ENCODE data around the gene HOXA3. TPM values are rescaled to one million over a fixed set of nuclear protein-coding genes. Genes with fewer than 3 reads are reported as not detected.

The HOXA3 gene
- polyA plus RNA-seq, 1 of the 3 experiments (the other 2 are of a cell fraction), result 0.15 TPM

DNA sequence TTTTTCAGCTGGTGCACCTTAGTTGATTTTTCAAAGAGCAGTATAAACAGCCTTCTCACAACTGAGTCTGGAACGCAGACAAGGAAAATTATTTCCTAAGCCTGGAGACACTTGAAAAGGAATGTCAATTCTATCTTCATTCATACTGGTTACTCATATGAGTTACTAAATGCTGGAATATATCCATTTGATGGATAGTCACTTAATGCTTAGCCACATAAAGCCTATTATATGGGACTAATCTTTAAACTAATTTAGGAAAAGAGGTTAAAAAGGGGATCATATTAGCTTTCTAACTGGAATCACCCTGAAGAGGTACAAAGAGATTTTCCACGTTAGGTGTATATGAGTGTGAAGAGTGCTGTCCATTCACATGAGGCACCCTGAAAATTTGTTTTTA, 20.2 kb downstream of the HOXA3 start:
- TF ChIP-seq TCF12 (IDR thresholded peaks at IDR 0.05) (no peak), IRF3 (IDR thresholded peaks at IDR 0.05; ENCODE audit: low read depth, low read length) (no peak), MXI1 (IDR thresholded peaks at IDR 0.05; ENCODE audit: low read depth, low read length) (no peak), USF1 (IDR thresholded peaks at IDR 0.05; ENCODE audit: borderline replicate concordance, low read depth) (no peak), RAD21 (IDR thresholded peaks at IDR 0.05; ENCODE audit: low read length) (no peak), RCOR1 (IDR thresholded peaks at IDR 0.05; ENCODE audit: low read length) (no peak), NRF1 (IDR thresholded peaks at IDR 0.05; ENCODE audit: low read depth, low read length) (no peak), MEF2A (IDR thresholded peaks at IDR 0.05; ENCODE audit: borderline replicate concordance, low read depth) (no peak), TEAD4 (IDR thresholded peaks at IDR 0.05; ENCODE audit: borderline replicate concordance, insufficient read depth) (no peak), CTCF (IDR thresholded peaks at IDR 0.05) (no peak), SIN3A (IDR thresholded peaks at IDR 0.05; ENCODE audit: borderline replicate concordance, low read depth, low read length) (no peak), GATA2 (CRISPR knock-in tag; IDR thresholded peaks at IDR 0.05) (no peak), POLR2AphosphoS5 (IDR thresholded peaks at IDR 0.05; ENCODE audit: low read depth, low read length) (no peak), EZH2phosphoT487 (IDR thresholded peaks at IDR 0.05; ENCODE audit: borderline replicate concordance, low read depth) (no peak), FOXM1 (IDR thresholded peaks at IDR 0.05; ENCODE audit: low read depth) (no peak)
- TF ChIP-seq, protein P1, sequence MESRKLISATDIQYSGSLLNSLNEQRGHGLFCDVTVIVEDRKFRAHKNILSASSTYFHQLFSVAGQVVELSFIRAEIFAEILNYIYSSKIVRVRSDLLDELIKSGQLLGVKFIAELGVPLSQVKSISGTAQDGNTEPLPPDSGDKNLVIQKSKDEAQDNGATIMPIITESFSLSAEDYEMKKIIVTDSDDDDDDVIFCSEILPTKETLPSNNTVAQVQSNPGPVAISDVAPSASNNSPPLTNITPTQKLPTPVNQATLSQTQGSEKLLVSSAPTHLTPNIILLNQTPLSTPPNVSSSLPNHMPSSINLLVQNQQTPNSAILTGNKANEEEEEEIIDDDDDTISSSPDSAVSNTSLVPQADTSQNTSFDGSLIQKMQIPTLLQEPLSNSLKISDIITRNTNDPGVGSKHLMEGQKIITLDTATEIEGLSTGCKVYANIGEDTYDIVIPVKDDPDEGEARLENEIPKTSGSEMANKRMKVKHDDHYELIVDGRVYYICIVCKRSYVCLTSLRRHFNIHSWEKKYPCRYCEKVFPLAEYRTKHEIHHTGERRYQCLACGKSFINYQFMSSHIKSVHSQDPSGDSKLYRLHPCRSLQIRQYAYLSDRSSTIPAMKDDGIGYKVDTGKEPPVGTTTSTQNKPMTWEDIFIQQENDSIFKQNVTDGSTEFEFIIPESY (IDR thresholded peaks at IDR 0.05; ENCODE audit: borderline replicate concordance, low read depth), result no peak
- TF ChIP-seq, protein P2, sequence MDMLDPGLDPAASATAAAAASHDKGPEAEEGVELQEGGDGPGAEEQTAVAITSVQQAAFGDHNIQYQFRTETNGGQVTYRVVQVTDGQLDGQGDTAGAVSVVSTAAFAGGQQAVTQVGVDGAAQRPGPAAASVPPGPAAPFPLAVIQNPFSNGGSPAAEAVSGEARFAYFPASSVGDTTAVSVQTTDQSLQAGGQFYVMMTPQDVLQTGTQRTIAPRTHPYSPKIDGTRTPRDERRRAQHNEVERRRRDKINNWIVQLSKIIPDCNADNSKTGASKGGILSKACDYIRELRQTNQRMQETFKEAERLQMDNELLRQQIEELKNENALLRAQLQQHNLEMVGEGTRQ (IDR thresholded peaks at IDR 0.05; ENCODE audit: borderline replicate concordance, low read depth, low read length), result no peak
- Histone ChIP-seq H3K4me3 (ENCODE audit: low read depth in 2 of 2, low read length in 1 of 2) (no peak overlapping the region), H3K4me2 (no peak overlapping the region), H4K20me1 (ENCODE audit: insufficient read depth) (no peaks in the 10 kb centered on the region), H3K27me3 (ENCODE audit: insufficient read depth) (peaks cover 90% of the 10 kb centered on the region), H2AFZ (ENCODE audit: low read depth) (no peak overlapping the region), H3K27ac (ENCODE audit: low read depth in 2 of 2, low read length in 1 of 2) (no peak overlapping the region), H3K4me1 (ENCODE audit: control insufficient read depth in 1 of 2, insufficient read depth in 2 of 2, low read depth in 1 of 2, low read length in 1 of 2) (peaks cover 0 to 4% of the 10 kb centered on the region in 2 experiments; a peak in 1 of 4 replicates), H3K79me2 (ENCODE audit: insufficient read depth) (no peaks in the 10 kb centered on the region), H3F3A (replicated peaks; ENCODE audit: insufficient read depth) (no peaks in the 10 kb centered on the region), H3K36me3 (replicated peaks in 1 of 2; ENCODE audit: control insufficient read depth in 1 of 2, insufficient read depth in 2 of 2, low read length in 1 of 2) (no peaks in the 10 kb centered on the region), H3K9ac (no peak overlapping the region), H3K9me2 (no peaks in the 10 kb centered on the region), H3K9me3 (no peaks in the 10 kb centered on the region)
- DNase-seq, result no peak
- CTCF ChIA-PET, result interaction anchor here (0.9 to 5.8 kb wide), 8 partner anchors 10 to 278 kb away, joined by 3 to 36 read pairs (median 4); partner anchors contain the start of gene HOXA5
- WGBS (ENCODE audit: low lambda C conversion rate), result 6% methylated on average over 2 of the region's 2 CpGs
- POLR2A ChIA-PET, result no interaction called here
